OCI-LY7 (cell line): ENCODE results near the gene RRAS. TPM values are rescaled to one million over a fixed set of nuclear protein-coding genes. Genes with fewer than 3 reads are reported as not detected.
A peak's percentile ranks its signal among the peaks of the same experiment; 100 is the strongest.

ENCODE experiments used
- BruUV-seq: library from RNA; stranded (reverse); fragments of 400-500 nt; replicated peaks from 2 replicates; lab custom pipeline; 2021; lab: Mats Ljungman, UMichigan
- CTCF ChIA-PET: fragments of 300-600 bp; sonication (Branson Sonifier 250); formaldehyde crosslinking; loops from one replicate; lab custom pipeline; 2022; ENCODE audit warnings: antibody characterized with exemption; ENCODE audit not compliant: unreplicated experiment; lab: Charles Lee
- POLR2A ChIA-PET: fragments of 300-600 bp; sonication (Branson Sonifier 250); formaldehyde crosslinking; loops from one replicate; lab custom pipeline; 2022; ENCODE audit warnings: antibody characterized with exemption; lab: Charles Lee
- DNase-seq: peaks from one replicate; pipeline ENCODE4 v3.0.0-alpha.2; 2015; ENCODE audit warnings: low spot score
- H2AFZ ChIP-seq: fragments of 200-600 bp; sonication (generic), shearing (Covaris generic); 2 replicates; pipeline ENCODE4 v1.6.1; 2014; ENCODE audit warnings: mild to moderate bottlenecking, antibody characterized with exemption, low read length, moderate library complexity
- H3K27ac ChIP-seq: fragments of 200-600 bp; sonication (generic); 2 replicates; pipeline ENCODE4 v1.5.1; 2014; ENCODE audit warnings: mixed run types, low read depth, mild to moderate bottlenecking, moderate library complexity, low read length, inconsistent platforms; ENCODE audit not compliant: poor library complexity, severe bottlenecking
- H3K36me3 ChIP-seq: fragments of 200-600 bp; sonication (generic); 2 replicates; pipeline ENCODE4 v1.6.1; 2014; ENCODE audit warnings: mild to moderate bottlenecking, antibody characterized with exemption, low read length, moderate library complexity, mixed read lengths; ENCODE audit not compliant: insufficient read depth
- H3K4me1 ChIP-seq: fragments of 200-600 bp; sonication (generic); 2 replicates; pipeline ENCODE4 v1.5.1; 2014; ENCODE audit warnings: mild to moderate bottlenecking, low read length; ENCODE audit not compliant: insufficient read depth, poor library complexity, severe bottlenecking
- H3K4me2 ChIP-seq: fragments of 200-600 bp; sonication (generic); 2 replicates; pipeline ENCODE4 v1.6.1; 2014; ENCODE audit warnings: mild to moderate bottlenecking, low read length
- H3K4me3 ChIP-seq: fragments of 200-600 bp; sonication (generic); 2 replicates; pipeline ENCODE4 v1.5.1; 2014; ENCODE audit warnings: mild to moderate bottlenecking, low read depth, low read length; ENCODE audit not compliant: poor library complexity, severe bottlenecking
- H3K79me2 ChIP-seq: fragments of 200-600 bp; sonication (generic); 2 replicates; pipeline ENCODE4 v1.6.1; 2016; ENCODE audit warnings: low read depth, mild to moderate bottlenecking, low read length, moderate library complexity, mixed read lengths; ENCODE audit not compliant: insufficient read depth
- H3K9me2 ChIP-seq: fragments of 200-600 bp; sonication (generic); 2 replicates; pipeline ENCODE4 v1.6.1; 2016; ENCODE audit warnings: mild to moderate bottlenecking, low read length, mixed read lengths; ENCODE audit not compliant: insufficient read depth
- H3K9me3 ChIP-seq: fragments of 200-600 bp; sonication (generic); 2 replicates; pipeline ENCODE4 v1.6.1; 2014; ENCODE audit warnings: mild to moderate bottlenecking, mixed run types, low read length, mixed read lengths
- H4K20me1 ChIP-seq: fragments of 200-600 bp; sonication (generic); 2 replicates; pipeline ENCODE4 v1.6.1; 2014; ENCODE audit warnings: mild to moderate bottlenecking, antibody characterized with exemption, low read length, moderate library complexity, mixed read lengths; ENCODE audit not compliant: insufficient read depth
- CTCF ChIP-seq: fragments of 200-600 bp; sonication (generic); conservative IDR thresholded peaks from 2 replicates; pipeline ENCODE4 v1.5.1; 2014; ENCODE audit warnings: mild to moderate bottlenecking, antibody characterized with exemption, low read length, moderate library complexity, mixed read lengths
- EZH2phosphoT487 ChIP-seq: fragments of 200-600 bp; sonication (generic); IDR thresholded peaks from 2 replicates; pipeline ENCODE4 v1.6.1; 2018; ENCODE audit warnings: low read depth, borderline replicate concordance, mild to moderate bottlenecking, mixed run types, antibody characterized with exemption, low read length, moderate library complexity, mixed read lengths
- intact Hi-C: fragments of 100-400 bp; cut with micrococcal nuclease; formaldehyde crosslinking; loops from one replicate; pipeline ENCODE4 v1.10.0; 2022; ENCODE audit not compliant: unreplicated experiment
- total RNA-seq, 2 experiments: library from RNA; depleted of rRNA in 1 of 2; stranded (reverse); fragments of >200 nt in 1 of 2; shearing (Covaris generic) in 1 of 2; gene quantifications; 2 replicates each; pipeline ENCODE4 v1.2.3, GENCODE V29; 2014 to 2022

RRAS gene
- total RNA-seq, 2 experiments from 2014 or later = 4.7 to 5.5 TPM

GRCh38 chr19:49589502-49589905, 50.4 kb downstream of the RRAS start:
- H3K9me2 ChIP-seq = no peaks in the 10 kb centered on the region
- DNase-seq = no peak
- POLR2A ChIA-PET = interaction anchor here (0.6 to 2.7 kb wide), 3 partner anchors 9 to 276 kb away, joined by 3 to 9 read pairs (median 4); partner anchors contain the start of genes NOSIP and PRRG2
- H2AFZ ChIP-seq = peak overlapping the region; percentile 62; the same call in 1 of the 2 replicates
- no peaks in the 10 kb centered on the region for H3K9me3 ChIP-seq
- CTCF ChIA-PET = no interaction called here
- peak overlapping the region; percentile 69 for H3K4me2 ChIP-seq
- peaks cover 25% of the 10 kb centered on the region for H3K79me2 ChIP-seq
- H3K4me1 ChIP-seq = peaks cover 13% of the 10 kb centered on the region
- H3K36me3 ChIP-seq = peaks cover 11% of the 10 kb centered on the region
- TF ChIP-seq EZH2phosphoT487 = no peak
- TF ChIP-seq CTCF = no peak
- H3K4me3 ChIP-seq = peak overlapping the region; percentile 38
- intact Hi-C loops = no loop called here
- peak overlapping the region; percentile 36 for H3K27ac ChIP-seq
- no TSS peak for BruUV-seq
- peaks cover 8% of the 10 kb centered on the region; the same call in 1 of the 2 replicates for H4K20me1 ChIP-seq

- Histone ChIP-seq H3K4me3 (no peak overlapping the region), H3K9me3 (no peaks in the 10 kb centered on the region), H4K20me1 (no peaks in the 10 kb centered on the region), H3K4me2 (no peak overlapping the region), H3K36me3 (peaks cover under 1% of the 10 kb centered on the region; the same call in 1 of the 2 replicates), H3K9me2 (no peaks in the 10 kb centered on the region), H2AFZ (no peak overlapping the region), H3K4me1 (peaks cover 6% of the 10 kb centered on the region), H3K79me2 (peaks cover 17% of the 10 kb centered on the region), H3K27ac (no peak overlapping the region)
- CTCF ChIA-PET = no interaction called here
- POLR2A ChIA-PET = interaction anchor here (0.7 to 1.6 kb wide), 2 partner anchors 76 to 88 kb away, joined by 3 to 4 read pairs; no protein-coding TSS in a partner anchor
- DNase-seq = no peak
- BruUV-seq = no TSS peak
- intact Hi-C loops = no loop called here
- TF ChIP-seq EZH2phosphoT487 (no peak), CTCF (no peak)
Measured at GRCh38 chr19:49588365-49589122, 51.4 kb downstream of the RRAS start.

- ChIA-PET POLR2A (interaction anchor here (1.6 kb wide), 1 partner anchor 89 kb away, joined by 3 read pairs; no protein-coding TSS in a partner anchor), CTCF (no interaction called here)
- H2AFZ ChIP-seq = no peak overlapping the region
- no peaks in the 10 kb centered on the region for H3K9me3 ChIP-seq
- H3K4me2 ChIP-seq = no peak overlapping the region
- no peak overlapping the region for H3K27ac ChIP-seq
- peaks cover 5% of the 10 kb centered on the region for H3K4me1 ChIP-seq
- H4K20me1 ChIP-seq = no peaks in the 10 kb centered on the region
- DNase-seq = no peak
- H3K9me2 ChIP-seq = no peaks in the 10 kb centered on the region
- no TSS peak for BruUV-seq
- no peaks in the 10 kb centered on the region for H3K36me3 ChIP-seq
- peaks cover 7% of the 10 kb centered on the region for H3K79me2 ChIP-seq
- no peak for TF ChIP-seq EZH2phosphoT487
- no peak for TF ChIP-seq CTCF
- intact Hi-C loops = no loop called here
- no peak overlapping the region for H3K4me3 ChIP-seq
Measured at GRCh38 chr19:49587227-49587626, 52.7 kb downstream of the RRAS start.
